HL-60/S4 treated with retinoic acid at 250 ng/mL for 4 days and 3 days (cell line): ENCODE results near the gene ADAMTS13.
"Not testable (repeated sequence)": the region's sequence is repeated elsewhere in the genome, so short reads cannot be mapped to it uniquely, and the experiment has no call there.

ENCODE experiments used
- in situ Hi-C: fragments of 300-500 bp; cut with MboI; formaldehyde crosslinking; loops from 2 replicates; pipeline ENCODE4 v1.7.0; 2022; ENCODE audit warnings: low sequenced_read_pairs

ADAMTS13 gene

GRCh38 chr9:133423216-133423615 is 1.0 kb downstream of the ADAMTS13 start:
- in situ Hi-C loops: no loop called here

GRCh38 chr9:133424187-133424586 is 2.0 kb downstream of the ADAMTS13 start:
- in situ Hi-C loops: no loop called here

- in situ Hi-C loops: no loop called here
Observed at GRCh38 chr9:133425049-133425632, 3.0 kb downstream of the ADAMTS13 start.

GRCh38 chr9:133426011-133426410 is 3.8 kb downstream of the ADAMTS13 start:
- in situ Hi-C loops: no loop called here

- in situ Hi-C loops: no loop called here
Observed at GRCh38 chr9:133427658-133428348, 5.6 kb downstream of the ADAMTS13 start.

GRCh38 chr9:133428617-133429101 is 6.5 kb downstream of the ADAMTS13 start:
- in situ Hi-C loops: no loop called here

- in situ Hi-C loops: no loop called here
Observed at GRCh38 chr9:133429214-133429613, 7.0 kb downstream of the ADAMTS13 start.

- in situ Hi-C loops: no loop called here
Observed at GRCh38 chr9:133429641-133430161, 7.5 kb downstream of the ADAMTS13 start.

GRCh38 chr9:133430244-133430643 is 8.1 kb downstream of the ADAMTS13 start:
- in situ Hi-C loops: no loop called here

GRCh38 chr9:133433351-133433843 is 11.2 kb downstream of the ADAMTS13 start:
- in situ Hi-C loops: no loop called here

GRCh38 chr9:133436681-133437080 is 14.5 kb downstream of the ADAMTS13 start:
- in situ Hi-C loops: no loop called here

- in situ Hi-C loops: no loop called here
Observed at GRCh38 chr9:133437753-133438531, 15.8 kb downstream of the ADAMTS13 start.

- in situ Hi-C loops: no loop called here
Observed at GRCh38 chr9:133439337-133439736, 17.2 kb downstream of the ADAMTS13 start.

- in situ Hi-C loops: no loop called here
Observed at GRCh38 chr9:133440874-133441273, 18.7 kb downstream of the ADAMTS13 start.

- in situ Hi-C loops: no loop called here
Observed at GRCh38 chr9:133441571-133441970, 19.4 kb downstream of the ADAMTS13 start.

GRCh38 chr9:133443248-133443647 is 21.1 kb downstream of the ADAMTS13 start:
- in situ Hi-C loops: no loop called here

- in situ Hi-C loops: no loop called here
Observed at GRCh38 chr9:133443982-133444381, 21.8 kb downstream of the ADAMTS13 start.

GRCh38 chr9:133445293-133445969 is 23.3 kb downstream of the ADAMTS13 start:
- in situ Hi-C loops: no loop called here

- in situ Hi-C loops: no loop called here
Observed at GRCh38 chr9:133448487-133448972, 26.4 kb downstream of the ADAMTS13 start.

- in situ Hi-C loops: no loop called here
Observed at GRCh38 chr9:133449760-133450159, 27.6 kb downstream of the ADAMTS13 start.

- in situ Hi-C loops: not testable (repeated sequence)
Observed at GRCh38 chr9:133451865-133452264, 29.7 kb downstream of the ADAMTS13 start.
